Thoracic aorta (tissue), 2 donors: Measurements from ENCODE around the gene CBFB. TPM values are rescaled to one million over a fixed set of nuclear protein-coding genes. Genes with fewer than 3 reads are reported as not detected.

Experiments used
- ATAC-seq: fragments of 150-250 bp; one replicate; pipeline ENCODE4 v1.8.0; 2017; ENCODE audit warnings: low read depth; ENCODE audit not compliant: insufficient number of reproducible peaks, low FRiP score
- DNase-seq: peaks from one replicate; pipeline ENCODE4 v3.0.0-alpha.2; 2020; ENCODE audit warnings: low spot score
- H3K27ac ChIP-seq, 2 donors: fragments of 200-600 bp; sonication (generic); 1 replicate in 1 of 2; 2 replicates in 1 of 2; pipeline ENCODE4 v1.5.1; 2016; ENCODE audit warnings: mild to moderate bottlenecking in 2 of 2, moderate library complexity in 2 of 2
- H3K27me3 ChIP-seq: fragments of 200-600 bp; sonication (generic); replicated peaks from 2 replicates; pipeline ENCODE4 v1.6.0; 2016; ENCODE audit warnings: mild to moderate bottlenecking; ENCODE audit not compliant: insufficient read depth
- H3K36me3 ChIP-seq: fragments of 200-600 bp; sonication (generic); one replicate; pipeline ENCODE4 v1.5.1; 2016
- H3K4me1 ChIP-seq, 2 donors: fragments of 200-600 bp; sonication (generic); 1 replicate in 1 of 2; 2 replicates in 1 of 2; pipeline versions ENCODE4 v1.5.1 to v1.6.0; 2016; ENCODE audit warnings: low read depth in 2 of 2, mild to moderate bottlenecking in 1 of 2; ENCODE audit not compliant: control insufficient read depth in 1 of 2
- H3K4me3 ChIP-seq: fragments of 200-600 bp; sonication (generic); 2 replicates; pipeline ENCODE4 v1.5.1; 2016; ENCODE audit warnings: mild to moderate bottlenecking
- H3K9me3 ChIP-seq: fragments of 200-600 bp; sonication (generic); 2 replicates; pipeline ENCODE4 v1.5.1; 2016
- total RNA-seq, 2 donors: library from RNA; depleted of rRNA; stranded (reverse); fragments of >200 nt; gene quantifications; one replicate each; pipeline versions ENCODE4 v1.1.0 to v1.2.3, GENCODE V29; 2016
- TF ChIP-seq, protein P1 (sequence below): fragments of 200-600 bp; sonication (generic); IDR thresholded peaks from one replicate; pipeline ENCODE4 v1.5.1; 2019; ENCODE audit warnings: antibody characterized with exemption

Gene CBFB
- total RNA-seq, 2 donors from 2014 or later, result 28.3 to 79.7 TPM

DNA sequence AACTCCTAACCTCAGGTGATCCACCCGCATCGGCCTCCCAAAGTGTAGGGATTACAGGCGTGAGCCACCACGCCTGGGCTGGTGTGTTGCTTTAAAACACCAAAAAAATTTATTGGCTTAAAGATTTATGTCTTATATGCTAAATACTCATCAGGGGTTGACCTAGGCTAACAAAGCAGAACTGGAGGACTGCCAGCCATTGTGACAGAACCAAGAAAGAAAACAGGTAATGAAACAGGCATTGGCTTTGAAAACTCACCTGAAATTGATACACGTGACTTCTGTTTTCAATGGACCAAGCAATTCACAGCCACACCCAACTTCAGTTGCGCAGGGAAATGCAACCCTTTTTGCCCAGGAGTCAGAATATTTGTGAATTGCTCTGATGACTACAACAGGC lies 75.9 kb downstream of the CBFB start:
- Histone ChIP-seq H3K4me1 (peaks cover 0 to 23% of the 10 kb centered on the region in 2 donors), H3K27me3 (no peaks in the 10 kb centered on the region), H3K27ac (no peak overlapping the region), H3K9me3 (no peaks in the 10 kb centered on the region), H3K4me3 (no peak overlapping the region), H3K36me3 (no peaks in the 10 kb centered on the region)
- no peak for DNase-seq
- no peak for ATAC-seq
- TF ChIP-seq, protein P1, sequence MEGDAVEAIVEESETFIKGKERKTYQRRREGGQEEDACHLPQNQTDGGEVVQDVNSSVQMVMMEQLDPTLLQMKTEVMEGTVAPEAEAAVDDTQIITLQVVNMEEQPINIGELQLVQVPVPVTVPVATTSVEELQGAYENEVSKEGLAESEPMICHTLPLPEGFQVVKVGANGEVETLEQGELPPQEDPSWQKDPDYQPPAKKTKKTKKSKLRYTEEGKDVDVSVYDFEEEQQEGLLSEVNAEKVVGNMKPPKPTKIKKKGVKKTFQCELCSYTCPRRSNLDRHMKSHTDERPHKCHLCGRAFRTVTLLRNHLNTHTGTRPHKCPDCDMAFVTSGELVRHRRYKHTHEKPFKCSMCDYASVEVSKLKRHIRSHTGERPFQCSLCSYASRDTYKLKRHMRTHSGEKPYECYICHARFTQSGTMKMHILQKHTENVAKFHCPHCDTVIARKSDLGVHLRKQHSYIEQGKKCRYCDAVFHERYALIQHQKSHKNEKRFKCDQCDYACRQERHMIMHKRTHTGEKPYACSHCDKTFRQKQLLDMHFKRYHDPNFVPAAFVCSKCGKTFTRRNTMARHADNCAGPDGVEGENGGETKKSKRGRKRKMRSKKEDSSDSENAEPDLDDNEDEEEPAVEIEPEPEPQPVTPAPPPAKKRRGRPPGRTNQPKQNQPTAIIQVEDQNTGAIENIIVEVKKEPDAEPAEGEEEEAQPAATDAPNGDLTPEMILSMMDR, result no peak

DNA sequence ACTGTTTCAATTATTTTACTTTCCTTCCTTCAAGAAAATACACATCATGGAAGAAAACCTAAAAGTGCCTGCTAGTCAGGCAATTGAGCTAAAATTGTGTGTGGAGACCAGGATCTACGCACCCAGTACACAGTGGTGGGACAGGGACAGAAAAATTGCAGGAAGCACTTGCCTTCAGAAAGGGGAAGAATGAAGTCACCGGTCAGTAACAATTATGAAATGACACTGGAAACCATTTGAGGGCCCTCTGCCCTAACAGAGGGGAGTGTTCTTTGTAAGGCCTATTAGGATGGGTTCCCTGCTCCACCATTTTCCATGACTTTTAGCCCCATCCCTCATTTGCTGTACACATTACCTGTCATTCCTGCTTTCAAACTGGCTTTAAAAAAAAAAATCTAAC lies 76.3 kb downstream of the CBFB start:
- no peaks in the 10 kb centered on the region for H3K27me3 ChIP-seq
- H3K4me1 ChIP-seq, result peaks cover 0 to 24% of the 10 kb centered on the region in 2 donors
- DNase-seq, result no peak
- peak overlapping the region; percentile 28 to 30 for H3K27ac ChIP-seq
- H3K36me3 ChIP-seq, result no peaks in the 10 kb centered on the region
- no peaks in the 10 kb centered on the region for H3K9me3 ChIP-seq
- TF ChIP-seq, protein P1, result no peak
- no peak for ATAC-seq
- no peak overlapping the region for H3K4me3 ChIP-seq

GRCh38 chr16:67105881-67106280 lies 76.9 kb downstream of the CBFB start:
- H3K27ac ChIP-seq, result peak overlapping the region; percentile 10 to 28
- H3K27me3 ChIP-seq, result no peaks in the 10 kb centered on the region
- DNase-seq (no peak), ATAC-seq (no peak)
- no peaks in the 10 kb centered on the region for H3K9me3 ChIP-seq
- H3K4me1 ChIP-seq, result peaks cover 5 to 30% of the 10 kb centered on the region in 2 donors
- TF ChIP-seq, protein P1, result no peak
- H3K4me3 ChIP-seq, result no peak overlapping the region
- no peaks in the 10 kb centered on the region for H3K36me3 ChIP-seq

GRCh38 chr16:67108489-67108888 lies 79.5 kb downstream of the CBFB start:
- peaks cover 12 to 40% of the 10 kb centered on the region in 2 donors for H3K4me1 ChIP-seq
- TF ChIP-seq, protein P1, result no peak
- H3K27ac ChIP-seq, result no peak overlapping the region
- ATAC-seq (no peak), DNase-seq (no peak)
- H3K36me3 ChIP-seq, result no peaks in the 10 kb centered on the region
- H3K27me3 ChIP-seq, result no peaks in the 10 kb centered on the region
- H3K9me3 ChIP-seq, result no peaks in the 10 kb centered on the region
- no peak overlapping the region for H3K4me3 ChIP-seq

DNA sequence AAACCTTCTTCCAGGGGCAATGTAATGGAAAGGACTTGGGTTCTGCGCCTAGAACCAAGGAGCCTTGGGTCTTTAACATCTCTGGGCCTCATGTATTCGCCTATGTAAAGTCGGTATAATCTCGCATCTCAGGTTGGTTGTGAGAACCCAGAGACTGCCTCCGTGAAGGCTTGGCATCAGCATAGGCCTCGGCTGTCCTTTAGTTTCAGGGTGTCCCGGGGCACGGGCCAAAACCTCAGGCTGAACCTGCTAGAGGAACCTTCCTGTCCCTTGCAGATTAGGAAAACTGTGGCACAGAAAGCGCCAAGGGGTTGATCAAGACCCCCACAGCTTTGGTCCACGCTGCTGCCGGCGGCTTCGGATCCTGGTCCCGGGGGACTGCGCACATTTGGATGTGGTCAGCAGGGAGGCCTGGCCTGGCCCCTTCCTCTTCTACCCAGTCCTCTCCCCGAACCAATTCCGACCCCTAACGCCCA lies 80.0 kb downstream of the CBFB start:
- Histone ChIP-seq H3K4me1 (peaks cover 12 to 40% of the 10 kb centered on the region in 2 donors), H3K27me3 (no peaks in the 10 kb centered on the region), H3K9me3 (no peaks in the 10 kb centered on the region), H3K36me3 (no peaks in the 10 kb centered on the region), H3K4me3 (peak overlapping the region; percentile 87), H3K27ac (peak overlapping the region; percentile 82 to 84)
- ATAC-seq, result no peak
- DNase-seq, result no peak
- TF ChIP-seq, protein P1, result no peak
